GM12878 (cell line): ENCODE data around the gene SLU7. TPM values are rescaled to one million over a fixed set of nuclear protein-coding genes. Genes with fewer than 3 reads are reported as not detected.

Experiments
- ATAC-seq: fragments of 200-7000 bp; cut with Tn5 transposase; 3 replicates; pipeline ENCODE4 v1.9.1; 2020; ENCODE audit warnings: mild to moderate bottlenecking, moderate library complexity
- BruUV-seq: library from RNA; stranded (reverse); fragments of 400-500 nt; replicated peaks from 2 replicates; lab custom pipeline; 2021; lab: Mats Ljungman, UMichigan
- CTCF ChIA-PET: fragments of 300-600 bp; sonication (Branson Sonifier 250); formaldehyde crosslinking; extraction: SDS; loops from one replicate; lab custom pipeline; 2021; ENCODE audit warnings: inconsistent platforms; lab: Yijun Ruan, JAX
- POLR2A ChIA-PET: fragments of 350-600 bp; formaldehyde crosslinking; extraction: SDS; loops from one replicate; lab custom pipeline; 2021; ENCODE audit warnings: inconsistent platforms; lab: Charles Lee
- RAD21 ChIA-PET: fragments of 300-600 bp; sonication (Branson Sonifier 250); formaldehyde crosslinking; loops from one replicate; lab custom pipeline; 2023; ENCODE audit warnings: antibody characterized with exemption; ENCODE audit not compliant: unreplicated experiment; lab: Charles Lee
- SMC1A ChIA-PET: fragments of 300-600 bp; sonication (Branson Sonifier 250); formaldehyde crosslinking; loops from one replicate; lab custom pipeline; 2023; ENCODE audit not compliant: unreplicated experiment, uncharacterized antibody; lab: Charles Lee
- DNase-seq: peaks from one replicate; pipeline ENCODE4 v3.0.0-alpha.2; 2011; ENCODE audit warnings: low read depth, low spot score
- FAIRE-seq: peaks from 3 replicates; lab custom pipeline; 2011; peaks lifted over from hg19 to GRCh38; lab: Jason Lieb, UNC
- H2AFZ ChIP-seq: 2 replicates; pipeline ENCODE4 v1.6.0; 2011; ENCODE audit warnings: low read depth, low read length, control low read depth; ENCODE audit not compliant: control insufficient read depth
- H3K27ac ChIP-seq: 2 replicates; pipeline ENCODE4 v1.5.1; 2011; ENCODE audit warnings: control low read depth; ENCODE audit not compliant: control insufficient read depth, insufficient read depth
- H3K27me3 ChIP-seq, 2 experiments: replicated peaks in 1 of 2; 2 replicates each; pipeline versions ENCODE4 v1.6.0 to v1.6.1; 2011; ENCODE audit warnings: low read length in 1 of 2; ENCODE audit not compliant: control insufficient read depth in 2 of 2, insufficient read depth in 2 of 2
- H3K36me3 ChIP-seq, 2 experiments: 2 replicates each; pipeline ENCODE4 v1.5.1; 2011; ENCODE audit warnings: low read length in 1 of 2; ENCODE audit not compliant: control insufficient read depth in 2 of 2, insufficient read depth in 2 of 2
- H3K4me1 ChIP-seq: 2 replicates; pipeline ENCODE4 v1.6.1; 2011; ENCODE audit warnings: mild to moderate bottlenecking, low read length, moderate library complexity, mixed read lengths; ENCODE audit not compliant: control insufficient read depth, insufficient read depth
- H3K4me2 ChIP-seq: 2 replicates; pipeline ENCODE4 v1.6.0; 2011; ENCODE audit warnings: control low read depth; ENCODE audit not compliant: control insufficient read depth, insufficient read depth
- H3K4me3 ChIP-seq: fragments of 200-600 bp; sonication (generic); 2 replicates; pipeline ENCODE4 v1.5.1; 2016
- H3K79me2 ChIP-seq: 2 replicates; pipeline ENCODE4 v1.6.0; 2011; ENCODE audit warnings: low read length; ENCODE audit not compliant: control insufficient read depth, insufficient read depth
- H3K9ac ChIP-seq: 2 replicates; pipeline ENCODE4 v1.8.0; 2011; ENCODE audit warnings: low read length, control low read depth, mixed read lengths; ENCODE audit not compliant: control insufficient read depth, insufficient read depth
- H3K9me3 ChIP-seq: replicated peaks from 3 replicates; pipeline ENCODE4 v1.5.1; 2011; ENCODE audit warnings: mild to moderate bottlenecking, low read length; ENCODE audit not compliant: control insufficient read depth, insufficient read depth
- H4K20me1 ChIP-seq: 2 replicates; pipeline ENCODE4 v1.6.0; 2011; ENCODE audit not compliant: control insufficient read depth, insufficient read depth
- BCL11A ChIP-seq: IDR thresholded peaks from 2 replicates; pipeline ENCODE4 v1.6.1; 2011; ENCODE audit warnings: low read depth, low read length
- E4F1 ChIP-seq: fragments of 450-650 bp; IDR thresholded peaks from 2 replicates; pipeline ENCODE4 v1.6.1; 2018; ENCODE audit warnings: borderline replicate concordance, mild to moderate bottlenecking; ENCODE audit not compliant: partially characterized antibody
- ETV6 ChIP-seq, 2 experiments: fragments of 450-650 bp in 1 of 2; IDR thresholded peaks in 1 of 2; conservative IDR thresholded peaks in 1 of 2; 2 replicates each; pipeline ENCODE4 v1.6.1; 2014; ENCODE audit warnings: antibody characterized with exemption in 1 of 2, borderline replicate concordance in 1 of 2, low read depth in 1 of 2, mild to moderate bottlenecking in 1 of 2, moderate library complexity in 1 of 2
- HCFC1 ChIP-seq: fragments of 150-350 bp; IDR thresholded peaks from 2 replicates; pipeline ENCODE4 v1.6.1; 2014; ENCODE audit warnings: low read length
- IRF4 ChIP-seq: IDR thresholded peaks from 2 replicates; pipeline ENCODE4 v1.6.1; 2011; ENCODE audit warnings: low read depth, low read length
- PAX8 ChIP-seq: fragments of 450-650 bp; IDR thresholded peaks from 2 replicates; pipeline ENCODE4 v1.6.1; 2017; ENCODE audit warnings: mild to moderate bottlenecking, moderate library complexity
- PKNOX1 ChIP-seq: fragments of 450-650 bp; IDR thresholded peaks from 2 replicates; pipeline ENCODE4 v1.6.1; 2016; ENCODE audit warnings: mild to moderate bottlenecking
- PML ChIP-seq: IDR thresholded peaks from 2 replicates; pipeline ENCODE4 v1.6.1; 2012; ENCODE audit warnings: low read length, inconsistent platforms
- RELB ChIP-seq: fragments of 450-650 bp; IDR thresholded peaks from 2 replicates; pipeline ENCODE4 v1.6.1; 2017; ENCODE audit warnings: low read depth, mild to moderate bottlenecking, moderate library complexity
- SP1 ChIP-seq: IDR thresholded peaks from one replicate; pipeline ENCODE4 v1.6.1; 2011; ENCODE audit warnings: low read depth, low read length
- SREBF2 ChIP-seq: IDR thresholded peaks from 2 replicates; pipeline ENCODE4 v1.6.1; 2012; ENCODE audit warnings: mild to moderate bottlenecking, low read length
- SUZ12 ChIP-seq: fragments of 200-600 bp; sonication (generic); IDR thresholded peaks from one replicate; pipeline ENCODE4 v1.6.1; 2018; ENCODE audit warnings: antibody characterized with exemption, mild to moderate bottlenecking; ENCODE audit not compliant: unreplicated experiment
- TBL1XR1 ChIP-seq: IDR thresholded peaks from 2 replicates; pipeline ENCODE4 v1.6.1; 2012; ENCODE audit warnings: low read depth, low read length, improper control_type of control experiment
- YY1 ChIP-seq: IDR thresholded peaks from 2 replicates; pipeline ENCODE4 v1.6.1; 2011; ENCODE audit warnings: low read depth, mild to moderate bottlenecking, low read length
- ZBED1 ChIP-seq: IDR thresholded peaks from 2 replicates; pipeline ENCODE4 v1.6.1; 2016; ENCODE audit warnings: borderline replicate concordance
- ZNF384 ChIP-seq: IDR thresholded peaks from 2 replicates; pipeline ENCODE4 v1.6.1; 2012; ENCODE audit warnings: low read depth, mild to moderate bottlenecking, low read length, improper control_type of control experiment, borderline replicate concordance
- WGBS: methylation state at CpG from one replicate; pipeline ENCODE4 v1.1.6; 2016; ENCODE audit warnings: low lambda C conversion rate; ENCODE audit not compliant: insufficient replicate concordance, insufficient coverage; ENCODE audit errors: missing lambda C conversion rate; 5-methylcytosine and 5-hydroxymethylcytosine counted together
- in situ Hi-C: fragments of 300-500 bp; cut with MboI; formaldehyde crosslinking; loops from 9 replicates; pipeline ENCODE4 v1.14.3; 2018; ENCODE audit warnings: mixed read lengths
- intact Hi-C: fragments of 100-400 bp; cut with micrococcal nuclease; formaldehyde crosslinking; loops from one replicate; pipeline ENCODE4 v1.14.2; 2022; ENCODE audit not compliant: unreplicated experiment
- polyA plus RNA-seq, 11 experiments: library from polyadenylated mRNA; depleted of rRNA in 4 of 11; unstranded in 6 of 11; stranded (reverse) in 5 of 11; fragments of >200 nt; fragmentation: Nextera tagmentation in 4 of 11; fragmentation: Illumina TruSeq in 1 of 11; extraction: Ambion mirVana in 4 of 11; extraction: Trizol in 1 of 11; gene quantifications; 1 replicate in 1 of 11; 2 replicates in 10 of 11; pipeline versions ENCODE4 v1.2.1 to v1.2.3, GENCODE V29; 2011 to 2016; ENCODE audit warnings: inconsistent platforms in 2 of 11, missing spikeins in 2 of 11, low read depth in 1 of 11
- total RNA-seq, 4 experiments: library from RNA; depleted of rRNA in 3 of 4; stranded (reverse); fragments of >200 nt in 3 of 4; fragmentation: Illumina TruSeq in 1 of 4; extraction: Trizol in 1 of 4; gene quantifications; 2 replicates each; pipeline versions ENCODE4 v1.2.1 to v1.2.3, GENCODE V29; 2013 to 2021
- TF ChIP-seq, protein P1 (sequence below): IDR thresholded peaks from 2 replicates; pipeline ENCODE4 v1.6.1; 2012; ENCODE audit warnings: low read depth, low read length, improper control_type of control experiment

Gene SLU7
- total and polyA plus RNA-seq, 10 of the 15 experiments (the other 5 are each of a cell fraction or from before 2014, with no cell fraction given), result 32.7 to 55.2 (median 46.6) TPM

GRCh38 chr5:160352308-160352707, 66.6 kb downstream of the SLU7 start:
- Histone ChIP-seq H3K79me2 (no peaks in the 10 kb centered on the region), H3K27ac (no peak overlapping the region), H3K9me3 (no peaks in the 10 kb centered on the region), H3K36me3 (no peaks in the 10 kb centered on the region), H3K4me1 (no peaks in the 10 kb centered on the region), H3K4me3 (no peak overlapping the region), H3K9ac (no peak overlapping the region), H2AFZ (no peak overlapping the region), H3K4me2 (no peak overlapping the region), H3K27me3 (no peaks in the 10 kb centered on the region; a peak in 1 of 4 replicates), H4K20me1 (no peaks in the 10 kb centered on the region)
- in situ Hi-C loops, result no loop called here
- TF ChIP-seq SP1 (no peak), PAX8 (no peak), ZBED1 (no peak), ZNF384 (no peak), ETV6 (conservative IDR thresholded peaks at IDR 0.05 in 1 of 2, IDR thresholded peaks at IDR 0.05 in 1 of 2; ENCODE audit: borderline replicate concordance in 1 of 2, low read depth in 1 of 2) (no peak), RELB (no peak), E4F1 (no peak), BCL11A (no peak), SUZ12 (no peak), YY1 (no peak), TBL1XR1 (no peak), PML (no peak), IRF4 (no peak), PKNOX1 (no peak), HCFC1 (no peak), SREBF2 (no peak)
- TF ChIP-seq, protein P1, sequence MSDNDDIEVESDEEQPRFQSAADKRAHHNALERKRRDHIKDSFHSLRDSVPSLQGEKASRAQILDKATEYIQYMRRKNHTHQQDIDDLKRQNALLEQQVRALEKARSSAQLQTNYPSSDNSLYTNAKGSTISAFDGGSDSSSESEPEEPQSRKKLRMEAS, result no peak
- WGBS, result 64% methylated on average over 4 of the region's 4 CpGs
- DNase-seq (no peak), FAIRE-seq (no peak), ATAC-seq (no peak)
- ChIA-PET SMC1A (interaction anchor here (1.2 to 1.9 kb wide), 4 partner anchors 9 to 331 kb away, joined by 3 to 4 read pairs (median 4); no protein-coding TSS in a partner anchor), CTCF (interaction anchor here (0.6 to 1.0 kb wide), 3 partner anchors 26 to 173 kb away, joined by 3 to 5 read pairs (median 3); no protein-coding TSS in a partner anchor), POLR2A (no interaction called here), RAD21 (interaction anchor here (1.0 kb wide), 1 partner anchor 331 kb away, joined by 3 read pairs; no protein-coding TSS in a partner anchor)
- intact Hi-C loops, result no loop called here
- BruUV-seq, result no TSS peak
